Mesothelial cell of epicardium (in vitro differentiated cells): ENCODE measurements around the gene SOX10. TPM values are rescaled to one million over a fixed set of nuclear protein-coding genes. Genes with fewer than 3 reads are reported as not detected.

Experiments used
- DNase-seq, 2 experiments: peaks; one replicate each; pipeline ENCODE4 v3.0.0; 2021; ENCODE audit warnings: low spot score in 2 of 2; ENCODE audit not compliant: unreplicated experiment in 2 of 2
- H3K27ac Mint-ChIP-seq: 2 replicates; pipeline ENCODE4 v1.8.0; 2021; ENCODE audit warnings: mixed read lengths
- H3K27me3 Mint-ChIP-seq: 2 replicates; pipeline ENCODE4 v1.8.0; 2021; ENCODE audit warnings: low read depth, mixed read lengths
- H3K36me3 Mint-ChIP-seq: 2 replicates; pipeline ENCODE4 v1.8.0; 2021; ENCODE audit warnings: mixed read lengths
- H3K4me1 Mint-ChIP-seq: 2 replicates; pipeline ENCODE4 v1.8.0; 2021; ENCODE audit warnings: mixed read lengths
- H3K4me3 Mint-ChIP-seq: 2 replicates; pipeline ENCODE4 v1.8.0; 2021; ENCODE audit warnings: mild to moderate bottlenecking, moderate library complexity, mixed read lengths
- H3K9me3 Mint-ChIP-seq: 2 replicates; pipeline ENCODE4 v1.8.0; 2021; ENCODE audit warnings: mixed read lengths
- CTCF ChIP-seq: fragments of 200-600 bp; sonication (generic); IDR thresholded peaks from one replicate; pipeline ENCODE4 v1.5.0; 2021; ENCODE audit warnings: antibody characterized with exemption; ENCODE audit not compliant: unreplicated experiment
- total RNA-seq: library from RNA; stranded (reverse); gene quantifications from 3 replicates; pipeline ENCODE4 v1.2.1, GENCODE V29; 2021

SOX10 gene
- total RNA-seq, 1 donor from 2014 or later, result 0.09 TPM

- no peak overlapping the region for H3K4me3 Mint-ChIP-seq
- DNase-seq, result no peak
- H3K27me3 Mint-ChIP-seq, result peaks cover 38% of the 10 kb centered on the region
- TF ChIP-seq CTCF, result no peak
- peaks cover 8% of the 10 kb centered on the region for H3K36me3 Mint-ChIP-seq
- no peaks in the 10 kb centered on the region for H3K9me3 Mint-ChIP-seq
- no peak overlapping the region for H3K27ac Mint-ChIP-seq
- H3K4me1 Mint-ChIP-seq, result peaks cover 3% of the 10 kb centered on the region
These were observed 2.0 kb upstream of the SOX10 start for GRCh38 chr22:37986371-37986770.

GRCh38 chr22:37985751-37986281, 1.5 kb upstream of the SOX10 start:
- peaks cover 43% of the 10 kb centered on the region for H3K27me3 Mint-ChIP-seq
- no peak overlapping the region for H3K4me3 Mint-ChIP-seq
- no peak overlapping the region for H3K27ac Mint-ChIP-seq
- H3K36me3 Mint-ChIP-seq, result peaks cover 8% of the 10 kb centered on the region
- TF ChIP-seq CTCF, result no peak
- peaks cover 3% of the 10 kb centered on the region for H3K4me1 Mint-ChIP-seq
- DNase-seq, result no peak
- H3K9me3 Mint-ChIP-seq, result no peaks in the 10 kb centered on the region

GRCh38 chr22:37985050-37985585, 763 bp upstream of the SOX10 start:
- TF ChIP-seq CTCF, result no peak
- Mint-ChIP-seq H3K27me3 (peaks cover 50% of the 10 kb centered on the region), H3K27ac (no peak overlapping the region), H3K36me3 (peaks cover 8% of the 10 kb centered on the region), H3K4me3 (no peak overlapping the region), H3K4me1 (peaks cover 3% of the 10 kb centered on the region), H3K9me3 (no peaks in the 10 kb centered on the region)
- no peak for DNase-seq

GRCh38 chr22:37982938-37983859, 1.2 kb downstream of the SOX10 start:
- peak overlapping the region; percentile 15 for H3K4me3 Mint-ChIP-seq
- peaks cover 8% of the 10 kb centered on the region for H3K36me3 Mint-ChIP-seq
- peaks cover 3% of the 10 kb centered on the region for H3K4me1 Mint-ChIP-seq
- peak in 1 of 2 experiments; percentile 66 for DNase-seq
- no peak overlapping the region for H3K27ac Mint-ChIP-seq
- TF ChIP-seq CTCF, result peak; percentile 66
- H3K27me3 Mint-ChIP-seq, result peaks cover 50% of the 10 kb centered on the region
- H3K9me3 Mint-ChIP-seq, result no peaks in the 10 kb centered on the region

- peaks cover 3% of the 10 kb centered on the region for H3K4me1 Mint-ChIP-seq
These were observed 2.1 kb downstream of the SOX10 start for GRCh38 chr22:37982151-37982785.

More at GRCh38 chr22:37982151-37982785, 2.1 kb downstream of the SOX10 start:
- no peak for TF ChIP-seq CTCF
- Mint-ChIP-seq H3K27ac (no peak overlapping the region), H3K27me3 (peaks cover 50% of the 10 kb centered on the region), H3K9me3 (no peaks in the 10 kb centered on the region), H3K36me3 (peaks cover 8% of the 10 kb centered on the region), H3K4me3 (no peak overlapping the region)
- no peak for DNase-seq
